H9 (cell line): ENCODE data around the gene CBFA2T2. TPM values are rescaled to one million over a fixed set of nuclear protein-coding genes. Genes with fewer than 3 reads are reported as not detected.

Source experiments
- DNase-seq: peaks from one replicate; pipeline ENCODE4 v3.0.0-alpha.2; 2017
- H2AFZ ChIP-seq: one replicate; pipeline ENCODE4 v1.6.1; 2013; ENCODE audit warnings: mild to moderate bottlenecking, low read length, control low read depth, moderate library complexity
- H2AK5ac ChIP-seq: 2 replicates; pipeline ENCODE4 v1.6.1; 2013; ENCODE audit warnings: low read length, control low read depth, mixed read lengths; ENCODE audit not compliant: insufficient read length
- H2BK120ac ChIP-seq: one replicate; pipeline ENCODE4 v1.6.1; 2013; ENCODE audit warnings: low read depth, mild to moderate bottlenecking, low read length, control low read depth, inconsistent platforms; ENCODE audit not compliant: poor library complexity, severe bottlenecking
- H2BK12ac ChIP-seq: 2 replicates; pipeline ENCODE4 v1.6.1; 2013; ENCODE audit warnings: low read length, control low read depth, mixed read lengths, low read depth; ENCODE audit not compliant: insufficient read length
- H2BK15ac ChIP-seq: 2 replicates; pipeline ENCODE4 v1.6.1; 2013; ENCODE audit warnings: low read depth, low read length, control low read depth
- H2BK20ac ChIP-seq: one replicate; pipeline ENCODE4 v1.6.1; 2013; ENCODE audit warnings: low read depth, mild to moderate bottlenecking, low read length, control low read depth, inconsistent platforms; ENCODE audit not compliant: poor library complexity, severe bottlenecking
- H2BK5ac ChIP-seq: 2 replicates; pipeline ENCODE4 v1.6.1; 2013; ENCODE audit warnings: low read length, control low read depth, mixed read lengths; ENCODE audit not compliant: insufficient read length
- H3K14ac ChIP-seq: 2 replicates; pipeline ENCODE4 v1.6.1; 2013; ENCODE audit warnings: low read length, control low read depth; ENCODE audit not compliant: insufficient read depth
- H3K18ac ChIP-seq: 2 replicates; pipeline ENCODE4 v1.6.1; 2013; ENCODE audit warnings: low read depth, mild to moderate bottlenecking, mixed read lengths, low read length, control low read depth; ENCODE audit not compliant: insufficient read length
- H3K23ac ChIP-seq: 2 replicates; pipeline ENCODE4 v1.6.1; 2013; ENCODE audit warnings: low read length, control low read depth, mixed read lengths, low read depth; ENCODE audit not compliant: insufficient read length
- H3K23me2 ChIP-seq: 2 replicates; pipeline ENCODE4 v1.6.1; 2013; ENCODE audit warnings: low read depth, mild to moderate bottlenecking, mixed read lengths, low read length, control low read depth; ENCODE audit not compliant: insufficient read length, poor library complexity, severe bottlenecking
- H3K27ac ChIP-seq: 2 replicates; pipeline ENCODE4 v1.5.1; 2013; ENCODE audit warnings: low read length, control low read depth, mixed read lengths, low read depth; ENCODE audit not compliant: insufficient read length
- H3K27me3 ChIP-seq: 2 replicates; pipeline ENCODE4 v1.6.1; 2013; ENCODE audit warnings: low read length, control low read depth, inconsistent platforms; ENCODE audit not compliant: insufficient read depth
- H3K4ac ChIP-seq: 2 replicates; pipeline ENCODE4 v1.6.1; 2013; ENCODE audit warnings: low read depth, mild to moderate bottlenecking, control low read depth, inconsistent platforms, low read length, moderate library complexity
- H3K4me1 ChIP-seq: 2 replicates; pipeline ENCODE4 v1.6.1; 2013; ENCODE audit warnings: low read length, control low read depth, inconsistent platforms; ENCODE audit not compliant: insufficient read depth
- H3K4me2 ChIP-seq: 2 replicates; pipeline ENCODE4 v1.6.1; 2013; ENCODE audit warnings: low read length, control low read depth, mixed read lengths; ENCODE audit not compliant: insufficient read length, insufficient read depth
- H3K56ac ChIP-seq: 2 replicates; pipeline ENCODE4 v1.6.1; 2013; ENCODE audit warnings: low read depth, mild to moderate bottlenecking, mixed read lengths, low read length, control low read depth; ENCODE audit not compliant: insufficient read length
- H3K79me1 ChIP-seq: 2 replicates; pipeline ENCODE4 v1.6.1; 2013; ENCODE audit warnings: low read depth, mild to moderate bottlenecking, moderate library complexity, low read length, control low read depth, inconsistent platforms; ENCODE audit not compliant: insufficient read depth, poor library complexity, severe bottlenecking
- H3K79me2 ChIP-seq: 2 replicates; pipeline ENCODE4 v1.6.1; 2013; ENCODE audit warnings: low read length, control low read depth, inconsistent platforms; ENCODE audit not compliant: insufficient read depth
- H3K9ac ChIP-seq: 2 replicates; pipeline ENCODE4 v1.6.1; 2013; ENCODE audit warnings: low read length, control low read depth, mixed read lengths; ENCODE audit not compliant: insufficient read length; ENCODE audit errors: extremely low read depth
- H3K9me3 ChIP-seq: one replicate; pipeline ENCODE4 v1.6.1; 2013; ENCODE audit warnings: low read depth, low read length, inconsistent platforms; ENCODE audit not compliant: control insufficient read depth
- H3T11ph ChIP-seq: one replicate; pipeline ENCODE4 v1.6.1; 2013; ENCODE audit warnings: mild to moderate bottlenecking, low read length, control low read depth, inconsistent platforms
- H4K20me1 ChIP-seq: one replicate; pipeline ENCODE4 v1.6.1; 2013; ENCODE audit not compliant: control insufficient read depth, insufficient read length, insufficient read depth
- H4K5ac ChIP-seq: 2 replicates; pipeline ENCODE4 v1.6.1; 2013; ENCODE audit warnings: low read depth, mild to moderate bottlenecking, mixed read lengths, low read length, control low read depth; ENCODE audit not compliant: insufficient read length
- H4K8ac ChIP-seq: replicated peaks from 2 replicates; pipeline ENCODE4 v1.6.1; 2013; ENCODE audit warnings: low read length, control low read depth, mixed read lengths, low read depth; ENCODE audit not compliant: insufficient read length
- H4K91ac ChIP-seq: 2 replicates; pipeline ENCODE4 v1.6.1; 2013; ENCODE audit warnings: low read depth, mild to moderate bottlenecking, moderate library complexity, mixed read lengths, low read length, control low read depth; ENCODE audit not compliant: insufficient read length
- H3K27ac Mint-ChIP-seq, 3 experiments: 2 replicates in 2 of 3; 3 replicates in 1 of 3; pipeline ENCODE4 v1.8.0; 2020 to 2021; ENCODE audit warnings: mixed read lengths in 3 of 3, mild to moderate bottlenecking in 1 of 3, moderate library complexity in 1 of 3
- H3K27me3 Mint-ChIP-seq: 2 replicates; pipeline ENCODE4 v1.8.0; 2021; ENCODE audit warnings: low read depth, mild to moderate bottlenecking, moderate library complexity, mixed read lengths
- H3K36me3 Mint-ChIP-seq, 3 experiments: 2 replicates in 2 of 3; 3 replicates in 1 of 3; pipeline ENCODE4 v1.8.0; 2020 to 2021; ENCODE audit warnings: low read depth in 3 of 3, mixed read lengths in 3 of 3; ENCODE audit not compliant: insufficient read depth in 1 of 3
- H3K4me1 Mint-ChIP-seq, 2 experiments: 2 replicates each; pipeline ENCODE4 v1.8.0; 2020; ENCODE audit warnings: mixed read lengths in 2 of 2
- H3K4me3 Mint-ChIP-seq, 2 experiments: 2 replicates in 1 of 2; 3 replicates in 1 of 2; pipeline ENCODE4 v1.8.0; 2020 to 2021; ENCODE audit warnings: mild to moderate bottlenecking in 2 of 2, mixed read lengths in 2 of 2, moderate library complexity in 1 of 2
- H3K9me3 Mint-ChIP-seq, 2 experiments: 2 replicates in 1 of 2; 3 replicates in 1 of 2; pipeline ENCODE4 v1.8.0; 2020; ENCODE audit warnings: mild to moderate bottlenecking in 2 of 2, mixed read lengths in 2 of 2, moderate library complexity in 1 of 2
- whole genome bisulfite sequencing: extraction: QIAGEN DNeasy Blood & Tissue Kit; methylation state at CpG from one replicate; pipeline ENCODE4 v1.1.7; 2013; ENCODE audit warnings: missing lambda C conversion rate, low lambda C conversion rate, mixed read lengths; ENCODE audit not compliant: insufficient read length; ENCODE audit errors: extremely low coverage; 5-methylcytosine and 5-hydroxymethylcytosine counted together
- total RNA-seq: library from RNA; stranded (reverse); gene quantifications from 2 replicates; pipeline ENCODE4 v1.2.1, GENCODE V29; 2021
- TF ChIP-seq, protein P1 (sequence below): fragments of 200-600 bp; sonication (generic); conservative IDR thresholded peaks from 3 replicates; pipeline ENCODE4 v1.8.0; 2021; ENCODE audit warnings: antibody characterized with exemption, mild to moderate bottlenecking

The CBFA2T2 gene
- total RNA-seq, 1 experiment from 2014 or later, result 11.2 TPM

DNA sequence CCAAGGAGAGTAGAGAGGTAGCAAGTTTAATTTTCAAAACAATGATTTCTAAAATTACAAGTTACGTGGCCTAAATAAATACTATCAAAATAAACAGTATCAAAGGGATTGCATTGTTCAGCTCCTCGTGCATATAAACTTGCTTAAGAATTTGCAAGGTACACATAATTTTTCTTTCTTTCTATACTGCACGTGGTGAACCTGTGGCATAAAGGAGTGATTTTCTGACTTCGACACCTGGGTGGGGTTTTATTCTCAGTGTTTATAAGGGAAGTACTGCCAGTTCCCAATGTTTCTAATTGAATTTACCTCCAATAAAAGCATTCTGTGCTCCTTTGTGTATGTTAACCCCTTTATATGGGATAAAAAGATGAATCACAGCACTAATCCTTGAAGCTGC is 122.1 kb downstream of the CBFA2T2 start:
- Histone ChIP-seq H2AK5ac (no peak overlapping the region), H3K27ac (no peak overlapping the region), H2BK120ac (no peak overlapping the region), H3K18ac (no peak overlapping the region), H2BK5ac (no peak overlapping the region), H2BK15ac (no peak overlapping the region), H3K79me1 (no peaks in the 10 kb centered on the region), H2BK12ac (no peak overlapping the region), H3K23me2 (no peaks in the 10 kb centered on the region), H2BK20ac (no peak overlapping the region), H3K23ac (no peak overlapping the region), H3K4me1 (no peaks in the 10 kb centered on the region), H4K8ac (no peak overlapping the region), H3K14ac (no peak overlapping the region), H3T11ph (no peak overlapping the region), H4K91ac (no peak overlapping the region), H3K79me2 (no peaks in the 10 kb centered on the region), H3K9ac (no peak overlapping the region), H3K4ac (no peak overlapping the region), H4K5ac (no peak overlapping the region), H3K56ac (no peak overlapping the region), H3K27me3 (no peaks in the 10 kb centered on the region), H2AFZ (no peak overlapping the region), H4K20me1 (no peaks in the 10 kb centered on the region), H3K9me3 (no peaks in the 10 kb centered on the region), H3K4me2 (no peak overlapping the region)
- Mint-ChIP-seq H3K27ac (no peak overlapping the region), H3K9me3 (no peaks in the 10 kb centered on the region), H3K4me1 (no peaks in the 10 kb centered on the region), H3K27me3 (no peaks in the 10 kb centered on the region), H3K4me3 (no peak overlapping the region), H3K36me3 (peaks cover 3 to 24% (median 16%) of the 10 kb centered on the region in 3 experiments; a peak in 6 of 7 replicates)
- no peak for DNase-seq
- TF ChIP-seq, protein P1, sequence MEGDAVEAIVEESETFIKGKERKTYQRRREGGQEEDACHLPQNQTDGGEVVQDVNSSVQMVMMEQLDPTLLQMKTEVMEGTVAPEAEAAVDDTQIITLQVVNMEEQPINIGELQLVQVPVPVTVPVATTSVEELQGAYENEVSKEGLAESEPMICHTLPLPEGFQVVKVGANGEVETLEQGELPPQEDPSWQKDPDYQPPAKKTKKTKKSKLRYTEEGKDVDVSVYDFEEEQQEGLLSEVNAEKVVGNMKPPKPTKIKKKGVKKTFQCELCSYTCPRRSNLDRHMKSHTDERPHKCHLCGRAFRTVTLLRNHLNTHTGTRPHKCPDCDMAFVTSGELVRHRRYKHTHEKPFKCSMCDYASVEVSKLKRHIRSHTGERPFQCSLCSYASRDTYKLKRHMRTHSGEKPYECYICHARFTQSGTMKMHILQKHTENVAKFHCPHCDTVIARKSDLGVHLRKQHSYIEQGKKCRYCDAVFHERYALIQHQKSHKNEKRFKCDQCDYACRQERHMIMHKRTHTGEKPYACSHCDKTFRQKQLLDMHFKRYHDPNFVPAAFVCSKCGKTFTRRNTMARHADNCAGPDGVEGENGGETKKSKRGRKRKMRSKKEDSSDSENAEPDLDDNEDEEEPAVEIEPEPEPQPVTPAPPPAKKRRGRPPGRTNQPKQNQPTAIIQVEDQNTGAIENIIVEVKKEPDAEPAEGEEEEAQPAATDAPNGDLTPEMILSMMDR, result no peak
- no CpG with 5 or more reads among the region's 4 CpGs for WGBS
